ENCODE measurements around the gene PPA2.
"Not testable (repeated sequence)": the region's sequence is repeated elsewhere in the genome, so short reads cannot be mapped to it uniquely, and the experiment has no call there.

Gene PPA2

DNA sequence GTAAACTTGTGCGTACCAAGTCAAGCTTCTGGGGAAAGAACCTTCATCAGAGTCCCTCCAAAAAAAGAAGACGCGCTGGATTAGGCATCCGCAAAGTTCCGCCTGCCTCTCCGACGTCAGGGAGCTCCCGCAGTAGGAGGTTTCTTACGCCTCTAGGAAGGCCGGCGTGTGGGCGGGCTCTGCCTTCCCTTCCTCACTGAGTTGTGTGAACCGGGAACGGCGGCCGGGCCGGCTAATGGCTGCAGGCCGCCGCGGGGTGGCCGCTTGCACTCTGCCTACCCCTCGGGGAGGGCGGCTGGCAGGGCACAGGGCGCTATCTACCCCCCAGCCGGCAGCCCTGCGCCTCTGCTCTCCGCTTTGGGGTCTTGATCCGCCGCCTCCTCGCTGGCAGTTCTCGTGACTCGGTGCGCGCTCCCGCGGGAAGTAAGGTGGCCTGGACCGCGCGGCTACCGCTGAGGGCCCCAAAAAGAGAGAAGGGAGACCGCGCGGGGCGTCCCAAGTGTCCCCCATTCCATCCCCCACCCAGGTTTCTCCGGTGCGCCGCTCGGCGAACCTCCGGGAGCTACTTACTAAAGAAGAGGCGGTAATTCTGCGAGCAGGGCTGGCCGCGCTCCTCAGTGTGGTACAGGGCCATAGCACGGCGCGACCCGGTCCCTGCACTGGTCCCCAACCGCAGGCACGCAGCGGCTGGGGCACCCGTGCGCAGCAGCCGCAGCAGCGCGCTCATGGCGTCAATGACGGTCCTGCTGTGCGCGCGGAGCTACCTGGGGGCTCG lies at the start of gene PPA2:
TSS of gene PPA2 (minus strand) at position 739 of the 775 bp plus-strand sequence. CDS start at position 727, 12 bp downstream.
- peak; percentile 43 for DNase-seq (ENCODE audit: low read depth)

DNA sequence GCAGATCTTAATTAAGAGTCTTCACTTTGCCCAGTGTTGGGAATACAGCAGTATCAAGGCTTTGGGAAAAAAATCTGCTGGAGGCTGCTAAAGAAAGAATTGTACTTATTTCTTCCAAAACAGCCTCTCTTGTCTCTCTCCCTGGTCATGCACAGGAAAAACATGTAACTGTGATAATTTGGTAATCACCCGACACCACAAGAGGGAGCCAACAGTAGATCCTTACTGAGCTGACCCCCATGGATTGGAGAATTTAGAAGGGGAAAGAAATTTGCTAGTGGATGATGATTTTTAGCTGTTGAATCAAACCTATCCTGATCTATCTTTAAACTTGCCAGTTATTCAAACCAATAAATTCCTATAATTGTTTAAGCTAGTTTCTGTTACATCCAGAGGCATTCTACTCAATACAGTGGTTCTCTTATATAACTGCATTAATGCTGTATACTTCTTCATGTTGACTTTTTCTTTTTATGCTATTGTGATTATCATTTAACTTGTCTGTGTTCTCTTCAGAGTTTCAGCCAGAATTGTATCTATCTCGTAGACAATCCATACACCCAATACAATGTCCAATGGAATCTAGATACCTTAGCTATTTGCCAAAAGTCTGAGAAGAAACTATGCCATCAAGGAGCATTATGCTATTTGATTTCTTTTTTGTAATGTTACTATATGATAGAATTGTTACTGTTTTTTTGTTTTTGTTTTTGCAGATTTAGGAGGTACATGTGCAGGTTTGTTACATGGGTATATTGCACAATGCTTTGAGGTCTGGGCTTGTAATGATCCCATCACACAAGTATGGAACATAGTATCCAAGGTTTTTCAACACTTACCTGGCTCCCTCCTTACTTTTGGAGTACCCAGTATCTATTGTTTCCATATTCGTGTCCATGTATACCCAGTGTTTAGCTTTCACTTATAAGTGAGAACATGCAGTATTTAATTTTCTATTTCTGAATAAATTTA lies 47.2 kb upstream of the PPA2 start:
- DNase-seq (ENCODE audit: low read depth) = peak; percentile 5

DNA sequence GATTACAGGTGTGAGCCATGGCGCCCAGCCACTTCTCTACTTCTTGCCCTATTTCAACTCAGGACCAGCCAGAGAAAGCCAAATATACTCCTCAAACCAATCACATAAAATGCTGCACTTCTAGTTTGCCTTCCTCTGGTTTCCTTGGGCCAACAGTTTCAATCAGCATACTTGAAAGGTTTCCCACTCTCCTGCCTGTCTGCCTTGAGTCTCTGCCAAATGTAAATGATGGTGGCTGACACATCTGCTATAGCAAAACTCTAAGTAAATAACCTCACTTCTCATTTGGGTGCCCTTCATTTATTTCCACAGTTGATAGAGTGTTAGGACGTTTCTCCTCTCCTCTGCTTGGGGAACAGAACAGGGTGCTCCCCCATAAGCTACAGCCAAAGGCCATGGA lies 36.4 kb upstream of the PPA2 start:
- DNase-seq (ENCODE audit: low read depth) = no peak

DNA sequence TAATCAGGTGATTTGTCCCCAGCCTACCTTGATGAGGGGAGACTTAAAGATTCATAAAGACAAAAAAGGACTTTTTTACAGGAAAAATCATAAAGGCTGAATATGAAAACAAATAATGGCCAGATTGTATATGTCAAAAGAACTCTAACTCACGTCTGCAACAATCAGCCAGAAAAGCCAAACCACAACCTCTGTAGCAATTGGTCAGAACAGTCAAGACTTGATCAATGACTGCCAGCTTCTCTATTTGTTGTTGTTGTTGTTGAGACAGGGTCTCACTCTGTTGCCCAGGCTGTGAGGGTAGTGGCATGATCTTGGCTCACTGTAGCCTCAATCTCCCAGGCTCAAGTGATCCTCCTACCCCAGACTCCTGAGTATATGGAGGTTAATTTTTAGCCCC lies 35.9 kb upstream of the PPA2 start:
- DNase-seq (ENCODE audit: low read depth) = no peak

DNA sequence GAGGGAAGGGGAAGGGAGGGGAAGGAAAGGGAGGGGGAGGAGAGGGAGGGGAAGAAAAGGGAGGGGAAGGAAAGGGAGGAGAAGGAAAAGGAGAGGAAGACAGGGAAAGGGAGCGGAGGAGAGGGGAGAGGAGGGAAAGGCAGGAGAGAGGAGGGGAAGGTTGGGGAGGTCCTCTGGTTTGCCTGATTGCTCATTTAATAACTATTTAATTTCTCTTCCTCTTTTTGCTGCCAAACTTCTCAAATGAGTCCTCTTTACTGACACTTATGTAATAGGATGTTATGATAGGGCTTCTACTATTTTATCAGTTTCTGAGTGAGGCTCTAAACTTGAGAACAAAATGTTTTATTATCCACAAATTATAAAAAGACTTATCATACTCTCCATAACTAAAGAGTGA lies 35.4 kb upstream of the PPA2 start:
- no peak for DNase-seq (ENCODE audit: low read depth)

DNA sequence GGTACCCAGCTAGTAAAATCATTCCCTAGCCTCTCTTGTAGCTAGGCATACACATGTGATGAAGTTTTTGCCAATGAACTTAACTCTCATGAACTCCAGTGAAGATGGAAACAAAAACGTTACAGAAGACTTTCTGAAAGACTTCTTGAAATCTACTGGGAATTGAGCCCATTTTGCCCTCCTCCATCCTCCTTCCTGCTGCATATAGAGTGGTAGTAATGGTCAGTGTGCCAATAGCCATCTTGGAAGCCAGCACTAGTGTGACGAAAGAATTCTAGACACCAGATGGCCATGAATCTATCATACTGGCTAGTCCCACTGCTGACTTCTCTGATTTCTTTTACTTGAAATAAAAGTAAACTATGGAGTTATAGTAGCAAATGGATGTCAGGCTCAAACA lies 30.9 kb upstream of the PPA2 start:
- no peak for DNase-seq (ENCODE audit: low read depth)

DNA sequence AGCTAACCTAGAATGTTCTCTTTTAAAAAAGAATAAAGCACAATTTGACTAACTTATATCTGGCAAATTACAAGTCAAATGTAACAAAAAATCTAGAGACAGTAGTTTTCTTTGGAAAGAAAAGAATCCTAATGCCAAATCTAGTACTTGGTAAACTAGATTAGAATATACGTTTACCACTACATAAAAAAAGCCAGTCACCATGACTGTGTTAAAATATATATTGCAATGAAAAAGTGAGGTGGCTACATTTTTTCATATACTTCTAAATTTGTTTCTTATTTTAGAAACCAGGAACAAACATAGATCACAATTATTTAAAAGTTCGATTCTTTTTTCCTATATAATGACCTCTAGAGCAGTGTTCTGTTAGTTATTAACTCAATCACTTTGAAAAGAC lies 29.6 kb upstream of the PPA2 start:
- DNase-seq (ENCODE audit: low read depth) = no peak

DNA sequence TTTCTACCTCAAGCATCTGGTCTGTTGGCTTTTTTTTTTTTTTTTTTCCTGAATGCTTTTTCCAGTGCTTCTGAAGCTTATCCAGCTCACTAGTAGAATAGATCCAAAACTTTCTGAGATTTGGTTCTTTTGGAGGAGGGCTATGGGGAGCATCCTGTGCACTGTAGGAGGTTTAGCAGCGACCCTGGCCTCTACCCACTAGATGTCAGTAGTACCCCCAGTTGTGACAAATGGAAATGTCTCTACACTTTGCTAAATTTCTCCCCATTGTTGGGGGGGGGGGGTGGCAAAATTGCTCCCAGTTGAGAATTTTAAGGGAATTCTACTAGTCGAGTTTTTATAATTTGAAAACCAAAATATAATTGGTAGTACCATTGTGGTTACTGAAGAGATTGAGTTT lies 23.0 kb upstream of the PPA2 start:
- no peak for DNase-seq (ENCODE audit: low read depth)

DNA sequence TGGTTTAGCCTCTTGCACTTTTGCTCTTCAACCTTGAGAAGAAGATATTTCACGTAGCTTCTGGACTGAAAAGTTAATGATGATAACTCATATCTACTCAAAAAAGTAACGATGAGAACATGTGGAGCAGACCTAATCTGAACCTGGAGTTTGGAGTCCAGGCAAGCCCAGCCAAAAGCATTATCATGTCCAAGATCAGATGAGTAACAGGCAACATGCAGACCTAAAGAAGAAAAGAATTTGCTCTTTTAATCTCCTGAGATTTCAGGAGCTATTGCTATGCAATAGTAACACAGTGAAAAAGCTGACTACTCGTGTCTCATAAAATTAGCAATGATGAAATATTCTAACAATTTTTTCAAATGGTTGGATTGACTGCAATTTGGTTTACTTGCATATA lies 21.8 kb upstream of the PPA2 start:
- no peak for DNase-seq (ENCODE audit: low read depth)

DNA sequence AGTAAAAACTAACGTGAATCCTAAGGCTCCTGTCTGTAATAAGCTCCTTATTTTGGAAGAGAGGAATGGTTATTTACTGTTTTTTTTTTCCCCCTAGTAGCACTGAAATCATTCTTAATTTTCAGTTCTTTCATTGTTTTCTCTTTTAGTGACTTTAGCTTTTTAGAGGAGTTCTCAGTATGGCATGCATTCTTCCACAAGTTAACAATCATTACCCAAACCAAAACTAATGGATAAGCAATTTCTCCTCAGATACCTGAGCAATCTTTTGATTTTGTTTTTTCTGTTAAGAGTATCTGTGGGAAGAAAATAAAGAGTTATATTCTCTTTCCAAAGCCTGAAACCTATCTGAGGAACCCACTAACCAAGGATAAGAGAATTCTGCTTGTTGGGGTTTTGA lies 16.7 kb upstream of the PPA2 start:
- DNase-seq (ENCODE audit: low read depth) = no peak

DNA sequence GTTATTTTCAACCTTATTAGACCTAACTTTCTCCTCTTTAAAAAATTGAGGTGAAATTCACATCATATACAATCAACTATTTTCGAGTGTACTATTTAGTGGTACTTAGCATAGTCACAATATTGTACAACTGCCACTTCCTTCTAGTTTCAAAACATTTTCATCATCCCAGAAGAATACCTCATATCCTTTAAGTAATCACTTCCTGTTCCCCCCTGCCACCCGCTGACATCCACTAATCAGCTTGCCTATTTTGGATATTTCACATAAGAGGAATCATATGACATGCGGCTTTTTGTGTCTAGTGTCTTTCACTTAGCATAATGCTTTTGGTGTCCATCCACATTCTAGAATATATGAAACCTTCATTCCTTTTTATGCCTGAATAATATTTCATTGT lies 10.0 kb upstream of the PPA2 start:
- no peak for DNase-seq (ENCODE audit: low read depth)

DNA sequence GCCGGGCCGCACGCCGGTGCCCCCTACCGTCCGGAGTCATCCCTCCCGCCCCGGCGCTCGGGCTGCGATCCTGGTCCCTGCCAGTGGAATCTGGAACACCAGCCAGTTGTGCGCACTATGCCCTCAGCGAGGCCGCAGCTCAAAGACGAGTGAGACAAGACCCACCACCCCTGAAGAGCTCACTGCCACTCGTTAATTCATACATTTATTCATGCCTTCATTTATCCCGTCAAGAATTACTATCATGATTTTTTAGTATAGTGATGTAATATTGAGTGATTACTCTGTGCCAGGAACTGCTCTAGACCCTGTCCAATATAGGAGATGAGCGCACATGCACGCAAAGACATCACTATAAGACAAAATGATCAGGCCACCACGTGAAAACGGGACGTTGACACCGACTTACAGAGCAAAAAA lies 247 bp upstream of the PPA2 start:
- no peak for DNase-seq (ENCODE audit: low read depth)

DNA sequence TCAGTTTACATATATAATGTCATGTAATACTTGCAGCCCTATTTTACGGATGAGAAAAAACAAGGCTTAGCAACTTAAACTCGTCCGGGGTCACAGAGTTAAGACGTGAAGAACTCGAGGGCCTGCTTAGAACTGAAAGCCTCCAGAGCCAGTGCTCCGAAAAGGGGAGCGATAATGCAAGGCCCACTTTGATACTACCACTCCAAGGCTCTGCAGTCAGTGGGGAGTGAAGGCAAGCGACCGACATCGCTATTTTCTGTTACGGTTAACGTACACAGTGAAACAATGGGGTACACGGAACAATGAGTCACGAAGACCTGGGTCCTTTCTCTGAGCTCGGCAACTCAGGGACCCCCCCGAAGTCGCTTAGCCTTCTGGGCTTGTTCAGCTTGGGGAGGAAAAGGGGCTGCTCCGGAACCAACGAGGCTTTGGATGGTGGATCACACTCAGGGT lies 965 bp downstream of the PPA2 start:
- no peak for DNase-seq (ENCODE audit: low read depth)

DNA sequence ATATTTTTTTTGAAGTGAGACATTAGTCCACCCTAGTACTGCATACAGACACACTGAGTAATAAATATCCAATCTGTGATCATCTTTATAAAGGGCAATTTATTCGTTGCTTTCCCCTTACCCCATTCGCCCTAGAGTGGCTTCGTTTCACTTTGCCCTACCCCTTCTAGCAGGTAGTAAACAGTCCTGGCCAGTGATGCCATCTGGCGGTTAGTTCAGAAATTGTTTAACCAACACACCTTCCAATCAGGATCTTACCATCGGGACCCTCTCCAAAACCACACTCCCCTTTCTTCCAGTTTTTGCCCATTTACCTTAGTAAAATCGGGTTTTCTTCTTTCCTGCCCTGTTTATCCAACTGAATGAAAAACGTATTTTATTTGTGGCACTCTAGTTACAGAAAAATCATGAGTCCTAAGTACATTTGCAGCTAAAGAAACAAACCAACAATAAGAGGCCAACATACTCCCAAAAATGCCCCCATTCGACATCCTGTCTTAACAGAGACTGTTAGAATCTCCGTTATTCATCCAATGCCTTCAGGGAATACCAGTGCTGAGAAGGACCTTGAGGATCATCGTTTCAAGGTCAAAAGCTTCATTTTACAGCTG lies 2.2 kb downstream of the PPA2 start:
- no peak for DNase-seq (ENCODE audit: low read depth)

DNA sequence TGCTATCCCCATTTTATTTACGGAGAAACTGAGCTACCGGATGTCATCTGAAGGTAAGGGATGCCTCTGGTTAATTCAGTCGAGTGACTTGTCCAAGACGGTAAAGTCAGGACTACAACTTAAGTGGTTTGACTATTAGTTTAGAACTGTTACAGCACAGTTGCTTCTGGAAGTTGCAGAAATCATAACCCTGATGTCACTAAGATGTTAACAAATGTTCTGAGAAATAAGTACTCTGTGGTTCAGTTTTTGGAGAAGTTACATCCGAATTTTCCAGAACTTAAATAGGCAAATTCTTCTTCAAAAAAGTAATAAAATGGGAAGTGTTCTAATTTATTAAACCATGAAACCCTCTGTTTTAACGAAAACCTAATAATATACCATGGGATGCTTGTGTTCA lies 3.1 kb downstream of the PPA2 start:
- no peak for DNase-seq (ENCODE audit: low read depth)

DNA sequence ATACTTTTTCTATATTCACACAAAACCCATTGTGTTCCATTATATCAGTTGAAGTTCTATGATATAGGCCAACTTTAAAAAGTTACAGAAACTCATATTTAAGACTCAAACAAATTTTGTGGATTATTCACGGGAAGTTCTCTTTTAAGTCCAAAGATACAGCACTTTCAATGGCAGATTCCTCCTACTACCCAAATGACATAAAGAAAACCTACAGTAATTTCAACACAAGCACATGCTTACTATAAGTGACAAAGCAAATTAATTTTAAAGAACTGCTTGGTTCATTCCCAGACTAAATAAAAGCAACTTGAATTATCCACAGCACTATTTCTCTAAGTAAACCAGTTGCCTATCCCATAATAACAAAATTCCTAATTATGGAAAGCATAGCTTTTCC lies 4.1 kb downstream of the PPA2 start:
- no peak for DNase-seq (ENCODE audit: low read depth)

DNA sequence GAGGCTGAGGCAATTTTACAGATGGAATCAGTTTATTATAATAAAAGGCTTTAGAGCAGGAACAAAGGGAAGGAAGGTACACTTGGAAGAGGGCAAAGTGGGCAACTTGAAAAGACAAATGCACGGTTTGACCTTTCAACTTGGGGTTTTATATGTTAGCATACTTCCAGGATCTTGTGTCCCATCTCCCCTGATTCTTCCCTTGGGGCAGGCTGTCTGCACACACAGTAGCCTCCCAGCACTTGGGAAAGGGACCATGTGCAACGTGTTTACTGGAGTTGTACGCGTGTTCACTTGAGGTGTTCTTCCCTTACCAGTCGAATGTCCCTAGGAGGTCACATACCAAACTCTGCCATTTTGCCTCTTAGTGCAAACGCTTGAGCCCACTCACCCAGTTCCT lies 7.3 kb downstream of the PPA2 start:
- no peak for DNase-seq (ENCODE audit: low read depth)

DNA sequence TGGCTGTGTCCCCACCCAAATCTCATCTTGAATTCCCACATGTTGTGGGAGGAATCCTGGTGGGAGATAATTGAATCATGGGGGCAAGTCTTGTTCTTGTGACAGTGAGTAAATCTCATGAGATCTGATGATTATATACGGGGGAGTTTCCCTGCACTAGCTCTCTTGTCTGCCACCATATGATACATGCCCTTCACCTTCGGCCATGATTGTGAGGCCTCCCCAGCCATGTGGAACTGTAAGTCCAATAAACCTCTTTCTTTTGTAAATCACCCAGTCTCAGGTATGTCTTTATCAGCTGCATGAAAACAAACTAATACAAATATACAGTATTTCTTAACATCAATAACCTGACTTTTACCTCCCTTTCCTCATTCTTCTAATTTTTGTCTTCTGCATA lies 9.3 kb downstream of the PPA2 start:
- not testable (repeated sequence) for DNase-seq (ENCODE audit: low read depth)

DNA sequence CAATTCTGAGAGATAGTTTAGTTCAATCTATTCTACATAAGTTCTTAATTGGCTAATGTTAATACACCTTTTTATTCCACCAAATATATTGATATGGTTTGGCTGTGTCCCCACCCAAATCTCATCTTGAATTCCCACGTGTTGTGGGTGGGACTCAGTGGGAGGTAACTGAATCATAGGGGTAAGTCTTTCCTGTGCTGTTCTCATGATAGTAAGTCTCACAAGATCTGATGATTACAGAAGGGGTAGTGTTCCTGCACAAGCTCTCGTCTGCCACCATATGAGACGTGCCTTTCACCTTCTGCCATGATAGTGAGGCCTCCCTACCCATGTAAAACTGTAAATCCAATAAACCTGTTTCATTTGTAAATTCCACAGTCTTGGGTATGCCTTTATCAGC lies 11.3 kb downstream of the PPA2 start:
- DNase-seq (ENCODE audit: low read depth) = no peak

DNA sequence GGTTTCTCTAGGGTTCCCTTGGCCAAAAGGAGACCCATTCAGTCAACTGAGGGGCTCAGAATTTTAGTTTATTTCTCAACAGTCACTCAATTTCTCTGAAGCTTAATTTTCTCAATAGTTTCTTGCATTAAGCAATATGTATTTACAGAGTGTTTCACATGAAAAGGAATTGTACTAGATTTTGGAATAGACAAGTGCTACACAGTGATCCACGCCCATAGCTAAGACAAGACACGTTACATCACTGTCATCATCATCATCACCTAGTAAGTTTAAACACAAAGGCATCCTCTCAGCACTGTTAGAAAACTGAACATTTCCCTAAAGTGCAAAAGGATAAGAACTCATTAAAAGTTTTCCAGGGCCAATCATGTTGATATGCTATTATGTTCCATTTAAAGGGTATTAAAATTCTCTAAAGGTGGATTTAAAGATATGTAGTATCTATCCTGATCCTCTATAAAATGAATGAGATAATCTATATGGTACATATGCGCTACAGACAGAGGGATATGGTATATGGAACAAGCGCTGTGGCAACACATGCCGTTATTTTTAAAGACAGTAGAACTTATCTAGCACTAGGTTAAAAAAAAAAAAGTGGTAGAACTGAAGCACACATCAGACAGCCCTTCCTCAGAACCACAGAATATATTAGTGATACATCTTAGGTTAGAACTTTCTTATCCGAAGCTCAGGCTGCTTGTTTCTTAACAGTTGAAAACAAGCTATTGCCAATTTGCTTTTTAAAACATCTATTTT lies 12.1 kb downstream of the PPA2 start:
- DNase-seq (ENCODE audit: low read depth) = no peak

DNA sequence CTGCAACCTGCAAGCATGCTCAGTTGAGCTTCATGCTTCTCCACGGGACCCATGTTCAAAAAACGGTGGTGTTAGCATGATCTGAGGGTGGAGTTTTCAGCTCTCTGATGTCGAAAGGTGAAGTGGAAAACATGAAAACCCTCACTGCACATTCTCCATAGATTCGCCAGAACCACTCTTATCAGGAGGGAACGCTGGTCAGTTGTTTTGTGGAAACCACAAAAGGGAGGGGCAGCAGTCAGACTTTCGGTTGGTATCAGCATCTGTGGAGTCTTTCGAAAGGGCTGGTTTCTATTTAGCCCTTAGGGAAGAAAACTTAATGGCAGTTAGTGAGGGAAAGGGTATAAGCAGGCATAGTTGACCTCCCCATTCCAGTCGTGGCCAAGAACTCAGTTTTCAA lies 12.6 kb downstream of the PPA2 start:
- no peak for DNase-seq (ENCODE audit: low read depth)

DNA sequence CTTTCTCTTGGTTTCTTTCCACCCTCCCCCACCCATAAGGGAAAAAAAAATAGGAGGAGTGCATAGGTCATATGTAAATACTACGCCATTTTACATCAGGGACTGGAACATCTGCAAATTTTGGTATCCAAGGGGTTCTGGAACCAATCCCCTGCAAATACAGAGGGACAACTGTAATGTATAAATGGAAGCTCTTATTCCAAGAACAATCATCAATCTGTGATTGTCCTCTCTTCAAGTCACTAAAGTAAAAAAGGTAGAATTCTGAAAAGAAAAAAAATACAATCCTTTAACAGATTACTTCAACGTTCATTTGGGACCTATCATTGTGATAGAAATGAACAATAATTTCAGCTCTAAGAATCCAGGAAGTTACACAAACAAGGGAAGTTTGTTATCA lies 13.6 kb downstream of the PPA2 start:
- no peak for DNase-seq (ENCODE audit: low read depth)

All from GM04503 (cell line).